Left hindlimb (tissue), 1 donor: ENCODE results near the gene TRIM44.

Experiments used
- DNase-seq: peaks from one replicate; pipeline ENCODE4 v3.0.0-alpha.2; 2018

The TRIM44 gene

GRCh38 chr11:35792846-35793192 is 130.2 kb downstream of the TRIM44 start:
- DNase-seq: no peak

GRCh38 chr11:35794333-35794732 is 131.8 kb downstream of the TRIM44 start:
- no peak for DNase-seq

GRCh38 chr11:35794850-35795249 is 132.3 kb downstream of the TRIM44 start:
- DNase-seq: no peak

- no peak for DNase-seq
Observed at GRCh38 chr11:35796562-35796961, 134.0 kb downstream of the TRIM44 start.

- DNase-seq: no peak
Observed at GRCh38 chr11:35798423-35798822, 135.8 kb downstream of the TRIM44 start.

GRCh38 chr11:35798983-35799382 is 136.4 kb downstream of the TRIM44 start:
- DNase-seq: no peak

GRCh38 chr11:35799655-35800054 is 137.1 kb downstream of the TRIM44 start:
- no peak for DNase-seq

GRCh38 chr11:35800970-35801953 is 138.7 kb downstream of the TRIM44 start:
- no peak for DNase-seq

- no peak for DNase-seq
Observed at GRCh38 chr11:35802221-35802620, 139.6 kb downstream of the TRIM44 start.

- DNase-seq: no peak
Observed at GRCh38 chr11:35802672-35803071, 140.1 kb downstream of the TRIM44 start.

GRCh38 chr11:35803115-35803514 is 140.5 kb downstream of the TRIM44 start:
- DNase-seq: no peak

GRCh38 chr11:35804451-35805040 is 142.0 kb downstream of the TRIM44 start:
- no peak for DNase-seq

GRCh38 chr11:35809561-35809960 is 147.0 kb downstream of the TRIM44 start:
- DNase-seq: no peak

GRCh38 chr11:35810045-35810645 is 147.6 kb downstream of the TRIM44 start:
- DNase-seq: no peak

- no peak for DNase-seq
Observed at GRCh38 chr11:35811783-35812182, 149.2 kb downstream of the TRIM44 start.

GRCh38 chr11:35812828-35813227 is 150.3 kb downstream of the TRIM44 start:
- DNase-seq: no peak

- DNase-seq: no peak
Observed at GRCh38 chr11:35814081-35814695, 151.6 kb downstream of the TRIM44 start.

- DNase-seq: no peak
Observed at GRCh38 chr11:35814720-35815305, 152.2 kb downstream of the TRIM44 start.

- peak; percentile 85 for DNase-seq
Observed at GRCh38 chr11:35815556-35816315, 153.2 kb downstream of the TRIM44 start.

GRCh38 chr11:35820614-35821013 is 158.0 kb downstream of the TRIM44 start:
- DNase-seq: no peak

GRCh38 chr11:35822815-35823495 is 160.4 kb downstream of the TRIM44 start:
- DNase-seq: no peak
